GM12801 (cell line): Measurements from ENCODE around the gene PTPRN2.

ENCODE experiments used
- TF ChIP-seq, protein P1 (sequence below): IDR thresholded peaks from one replicate; pipeline ENCODE4 v1.5.1; 2011; ENCODE audit warnings: control low read depth; ENCODE audit not compliant: insufficient read length; ENCODE audit errors: extremely low read depth

The PTPRN2 gene

GRCh38 chr7:158286210-158286609, 301.4 kb downstream of the PTPRN2 start:
- TF ChIP-seq, protein P1, sequence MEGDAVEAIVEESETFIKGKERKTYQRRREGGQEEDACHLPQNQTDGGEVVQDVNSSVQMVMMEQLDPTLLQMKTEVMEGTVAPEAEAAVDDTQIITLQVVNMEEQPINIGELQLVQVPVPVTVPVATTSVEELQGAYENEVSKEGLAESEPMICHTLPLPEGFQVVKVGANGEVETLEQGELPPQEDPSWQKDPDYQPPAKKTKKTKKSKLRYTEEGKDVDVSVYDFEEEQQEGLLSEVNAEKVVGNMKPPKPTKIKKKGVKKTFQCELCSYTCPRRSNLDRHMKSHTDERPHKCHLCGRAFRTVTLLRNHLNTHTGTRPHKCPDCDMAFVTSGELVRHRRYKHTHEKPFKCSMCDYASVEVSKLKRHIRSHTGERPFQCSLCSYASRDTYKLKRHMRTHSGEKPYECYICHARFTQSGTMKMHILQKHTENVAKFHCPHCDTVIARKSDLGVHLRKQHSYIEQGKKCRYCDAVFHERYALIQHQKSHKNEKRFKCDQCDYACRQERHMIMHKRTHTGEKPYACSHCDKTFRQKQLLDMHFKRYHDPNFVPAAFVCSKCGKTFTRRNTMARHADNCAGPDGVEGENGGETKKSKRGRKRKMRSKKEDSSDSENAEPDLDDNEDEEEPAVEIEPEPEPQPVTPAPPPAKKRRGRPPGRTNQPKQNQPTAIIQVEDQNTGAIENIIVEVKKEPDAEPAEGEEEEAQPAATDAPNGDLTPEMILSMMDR = no peak

DNA sequence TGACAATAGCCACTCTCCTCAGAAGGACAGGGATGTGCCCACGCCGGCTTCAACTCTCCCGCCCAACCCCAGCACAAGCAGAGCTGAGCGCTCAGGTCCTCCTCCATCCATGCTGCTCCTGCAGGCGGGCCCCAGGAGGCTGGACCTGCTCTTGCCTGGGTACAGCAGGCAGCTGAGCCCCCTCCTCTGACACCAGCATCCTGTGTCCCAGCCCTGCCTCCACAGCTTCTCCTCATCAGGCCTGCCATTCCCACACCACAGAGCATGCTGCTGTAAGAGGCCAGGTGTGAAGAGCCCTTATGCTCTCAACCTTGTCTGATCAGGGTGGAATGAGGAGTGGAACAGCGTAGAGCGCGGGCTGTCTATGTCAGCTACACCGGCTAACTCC, 302.2 kb downstream of the PTPRN2 start:
- TF ChIP-seq, protein P1 = no peak

GRCh38 chr7:158284617-158285382, 302.8 kb downstream of the PTPRN2 start:
- TF ChIP-seq, protein P1 = no peak

GRCh38 chr7:158284121-158284520, 303.5 kb downstream of the PTPRN2 start:
- TF ChIP-seq, protein P1 = no peak

GRCh38 chr7:158283016-158283974, 304.3 kb downstream of the PTPRN2 start:
- TF ChIP-seq, protein P1 = no peak

- TF ChIP-seq, protein P1 = no peak
Measured at GRCh38 chr7:158282461-158283001, 305.1 kb downstream of the PTPRN2 start.

DNA sequence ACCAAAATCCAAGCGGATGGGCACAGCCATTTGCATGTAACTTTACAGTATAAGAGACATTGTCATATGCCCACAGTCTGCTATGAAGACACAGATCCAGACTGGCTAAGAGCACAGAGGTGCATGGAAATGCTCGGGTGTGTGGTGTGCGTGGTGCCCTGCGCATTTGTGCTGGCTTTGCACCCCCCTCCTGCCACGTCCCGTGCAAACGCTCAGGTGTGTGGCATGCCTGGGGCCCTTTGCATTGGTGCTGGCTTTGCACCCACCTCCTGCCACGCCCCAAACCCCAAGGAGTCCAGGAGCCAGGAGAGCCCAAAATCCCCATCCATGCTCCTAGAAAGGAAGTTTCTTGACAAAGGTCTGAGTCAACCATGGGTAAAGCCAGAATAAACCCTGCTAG, 306.2 kb downstream of the PTPRN2 start:
- TF ChIP-seq, protein P1 = no peak
